IMR-90 (cell line): ENCODE data around the gene TIMM44. TPM values are rescaled to one million over a fixed set of nuclear protein-coding genes. Genes with fewer than 3 reads are reported as not detected.

Experiments
- ATAC-seq: fragments of 200-7000 bp; cut with Tn5 transposase; 2 replicates; pipeline ENCODE4 v1.9.1; 2020; ENCODE audit warnings: low read depth, mild to moderate bottlenecking, moderate library complexity
- BruUV-seq: library from RNA; stranded (reverse); fragments of 400-500 nt; replicated peaks from 2 replicates; lab custom pipeline; 2021; lab: Mats Ljungman, UMichigan
- CTCF ChIA-PET: fragments of 300-600 bp; formaldehyde crosslinking; extraction: SDS; loops from one replicate; lab custom pipeline; 2021; ENCODE audit warnings: antibody characterized with exemption; lab: Yijun Ruan, JAX
- POLR2A ChIA-PET: fragments of 300-600 bp; sonication (Branson Sonifier 250); formaldehyde crosslinking; loops from one replicate; lab custom pipeline; 2022; ENCODE audit warnings: antibody characterized with exemption; ENCODE audit not compliant: unreplicated experiment; lab: Charles Lee
- DNase-seq: peaks from one replicate; pipeline ENCODE4 v3.0.0; 2013
- H2AFZ ChIP-seq: replicated peaks from 2 replicates; pipeline ENCODE3; 2013; ENCODE audit warnings: low read length, mild to moderate bottlenecking; ENCODE audit not compliant: poor library complexity
- H2AK5ac ChIP-seq: 2 replicates; pipeline ENCODE4 v1.6.1; 2013; ENCODE audit warnings: low read depth, low read length, inconsistent platforms
- H2AK9ac ChIP-seq: replicated peaks from 2 replicates; pipeline ENCODE3; 2013; ENCODE audit warnings: mild to moderate bottlenecking, low read depth, low read length, moderate library complexity; ENCODE audit not compliant: poor library complexity
- H2BK120ac ChIP-seq: 2 replicates; pipeline ENCODE4 v1.6.1; 2013; ENCODE audit warnings: low read depth, low read length, inconsistent platforms
- H2BK15ac ChIP-seq: 3 replicates; pipeline ENCODE4 v1.6.1; 2013; ENCODE audit warnings: low read depth, low read length, inconsistent platforms
- H2BK20ac ChIP-seq: 2 replicates; pipeline ENCODE4 v1.6.1; 2013; ENCODE audit warnings: low read depth, mild to moderate bottlenecking, inconsistent platforms, low read length, moderate library complexity
- H2BK5ac ChIP-seq: 2 replicates; pipeline ENCODE4 v1.6.1; 2013; ENCODE audit warnings: mild to moderate bottlenecking, low read depth, low read length, inconsistent platforms; ENCODE audit not compliant: poor library complexity, severe bottlenecking
- H3K14ac ChIP-seq: replicated peaks from 2 replicates; pipeline ENCODE4 v1.6.1; 2013; ENCODE audit warnings: low read depth, low read length, inconsistent platforms
- H3K18ac ChIP-seq: 2 replicates; pipeline ENCODE4 v1.6.1; 2013; ENCODE audit warnings: low read depth, low read length, control low read depth
- H3K23ac ChIP-seq: 2 replicates; pipeline ENCODE4 v1.6.1; 2013; ENCODE audit warnings: low read depth, low read length, inconsistent platforms
- H3K27ac ChIP-seq: 2 replicates; pipeline ENCODE4 v1.5.1; 2013; ENCODE audit warnings: mild to moderate bottlenecking, control low read depth, low read length; ENCODE audit not compliant: insufficient read depth
- H3K27me3 ChIP-seq: 2 replicates; pipeline ENCODE4 v1.6.1; 2013; ENCODE audit warnings: low read length; ENCODE audit not compliant: control insufficient read depth, insufficient read depth
- H3K36me3 ChIP-seq: 2 replicates; pipeline ENCODE4 v1.6.1; 2013; ENCODE audit warnings: low read length, mixed read lengths; ENCODE audit not compliant: control insufficient read depth, insufficient read depth
- H3K4ac ChIP-seq: 2 replicates; pipeline ENCODE4 v1.6.1; 2013; ENCODE audit warnings: low read depth, low read length, inconsistent platforms
- H3K4me1 ChIP-seq: 2 replicates; pipeline ENCODE4 v1.6.1; 2013; ENCODE audit warnings: low read length, mixed read lengths; ENCODE audit not compliant: control insufficient read depth, insufficient read depth
- H3K4me2 ChIP-seq: 2 replicates; pipeline ENCODE4 v1.6.1; 2013; ENCODE audit warnings: low read depth, mild to moderate bottlenecking, control low read depth, low read length, moderate library complexity
- H3K4me3 ChIP-seq: 2 replicates; pipeline ENCODE4 v1.5.1; 2013; ENCODE audit warnings: low read depth, mild to moderate bottlenecking, control low read depth, low read length, moderate library complexity; ENCODE audit not compliant: insufficient read depth
- H3K56ac ChIP-seq: 2 replicates; pipeline ENCODE4 v1.6.1; 2013; ENCODE audit warnings: low read length, inconsistent platforms; ENCODE audit not compliant: insufficient read depth; ENCODE audit errors: extremely low read depth
- H3K79me1 ChIP-seq, 2 experiments: 2 replicates each; pipeline ENCODE4 v1.6.1; 2013; ENCODE audit warnings: low read length in 2 of 2, inconsistent platforms in 1 of 2, low read depth in 1 of 2
- H3K9ac ChIP-seq: 2 replicates; pipeline ENCODE4 v1.6.1; 2013; ENCODE audit warnings: low read depth, low read length, control low read depth
- H3K9me1 ChIP-seq: 2 replicates; pipeline ENCODE4 v1.6.1; 2013; ENCODE audit warnings: low read length, inconsistent platforms; ENCODE audit not compliant: insufficient read depth
- H3K9me3 ChIP-seq: 2 replicates; pipeline ENCODE4 v1.6.1; 2013; ENCODE audit warnings: low read length; ENCODE audit not compliant: control insufficient read depth, insufficient read depth
- H4K20me1 ChIP-seq: 2 replicates; pipeline ENCODE4 v1.6.1; 2013; ENCODE audit warnings: low read length, inconsistent platforms; ENCODE audit not compliant: insufficient read depth
- H4K5ac ChIP-seq: 2 replicates; pipeline ENCODE4 v1.6.1; 2013; ENCODE audit warnings: mild to moderate bottlenecking, low read depth, low read length, control low read depth
- H4K8ac ChIP-seq, 2 experiments: 2 replicates each; pipeline ENCODE4 v1.6.1; 2013; ENCODE audit warnings: low read depth in 2 of 2, low read length in 2 of 2, control low read depth in 1 of 2, inconsistent platforms in 1 of 2
- H4K91ac ChIP-seq: 2 replicates; pipeline ENCODE4 v1.6.1; 2013; ENCODE audit warnings: low read depth, low read length, inconsistent platforms; ENCODE audit not compliant: insufficient read depth
- ELK1 ChIP-seq: fragments of 150-350 bp; IDR thresholded peaks from 2 replicates; pipeline ENCODE4 v1.6.1; 2016; ENCODE audit warnings: low read depth, mild to moderate bottlenecking, low read length, moderate library complexity, borderline replicate concordance
- MXI1 ChIP-seq: IDR thresholded peaks from 2 replicates; pipeline ENCODE4 v1.6.1; 2012; ENCODE audit warnings: low read depth, mild to moderate bottlenecking, low read length, moderate library complexity, borderline replicate concordance
- RCOR1 ChIP-seq: IDR thresholded peaks from 2 replicates; pipeline ENCODE4 v1.6.1; 2012; ENCODE audit warnings: mild to moderate bottlenecking, low read length, improper control_type of control experiment; ENCODE audit not compliant: insufficient replicate concordance
- RFX5 ChIP-seq: IDR thresholded peaks from 2 replicates; pipeline ENCODE4 v1.8.0; 2012; ENCODE audit warnings: low read depth, mild to moderate bottlenecking, low read length, moderate library complexity
- USF2 ChIP-seq: fragments of 150-350 bp; IDR thresholded peaks from 2 replicates; pipeline ENCODE4 v1.6.1; 2017; ENCODE audit warnings: mild to moderate bottlenecking, antibody characterized with exemption, low read length, low read depth
- WGBS, 2 experiments: methylation state at CpG; one replicate each; pipeline versions ENCODE4 v1.1.5 to v1.1.7; 2013; ENCODE audit warnings: missing lambda C conversion rate in 2 of 2; ENCODE audit not compliant: insufficient read length in 1 of 2; ENCODE audit errors: extremely low coverage in 2 of 2; 5-methylcytosine and 5-hydroxymethylcytosine counted together
- dilution Hi-C: fragments of 300-500 bp; cut with HindIII; formaldehyde crosslinking; loops from one replicate; pipeline ENCODE4 v1.14.3; 2018; ENCODE audit warnings: low sequenced_read_pairs; ENCODE audit not compliant: unreplicated experiment
- in situ Hi-C: fragments of 300-500 bp; cut with MboI; formaldehyde crosslinking; loops from 3 replicates; pipeline ENCODE4 v1.14.3; 2019; ENCODE audit warnings: low sequenced_read_pairs, inconsistent platforms, mixed read lengths
- intact Hi-C: fragments of 100-400 bp; cut with micrococcal nuclease; formaldehyde crosslinking; loops from 2 replicates; pipeline ENCODE4 v1.10.0; 2022
- polyA plus RNA-seq, 3 experiments: library from polyadenylated mRNA; depleted of rRNA; stranded (reverse); fragments of >200 nt; gene quantifications; 2 replicates each; pipeline ENCODE4 v1.2.3, GENCODE V29; 2012; ENCODE audit warnings: low replicate concordance in 1 of 3
- total RNA-seq: library from RNA; depleted of rRNA; stranded (reverse); fragments of >200 nt; gene quantifications from 2 replicates; pipeline ENCODE4 v1.2.3, GENCODE V29; 2012

The TIMM44 gene
- total and polyA plus RNA-seq, 2 of the 4 experiments (the other 2 are of a cell fraction), result 37.6 to 52.3 TPM

GRCh38 chr19:7969555-7969939 lies 26.1 kb upstream of the TIMM44 start:
- ChIA-PET CTCF (no interaction called here), POLR2A (no interaction called here)
- in situ Hi-C loops, result no loop called here
- no peak for ATAC-seq
- Histone ChIP-seq H3K4me1 (no peaks in the 10 kb centered on the region), H3K27ac (no peak overlapping the region), H3K14ac (no peak overlapping the region), H4K20me1 (peaks cover 22% of the 10 kb centered on the region), H3K4me2 (no peak overlapping the region), H2BK15ac (no peak overlapping the region), H3K9ac (no peak overlapping the region), H2AK9ac (no peak overlapping the region), H2AK5ac (no peak overlapping the region; the same call in 1 of the 2 replicates), H3K4me3 (no peak overlapping the region), H3K9me3 (no peaks in the 10 kb centered on the region), H3K36me3 (peaks cover 63% of the 10 kb centered on the region), H4K91ac (no peak overlapping the region), H3K27me3 (no peaks in the 10 kb centered on the region), H4K8ac (no peak overlapping the region), H2BK5ac (no peak overlapping the region), H3K9me1 (no peaks in the 10 kb centered on the region), H2BK120ac (no peak overlapping the region), H2BK20ac (no peak overlapping the region), H3K4ac (no peak overlapping the region), H3K23ac (no peak overlapping the region), H2AFZ (no peak overlapping the region), H4K5ac (no peak overlapping the region), H3K79me1 (peaks cover 13 to 28% of the 10 kb centered on the region in 2 experiments; a peak in 3 of 4 replicates), H3K18ac (no peak overlapping the region), H3K56ac (no peak overlapping the region)
- 90% methylated on average over 10 of the region's 11 CpGs; no CpG with 5 or more reads in 1 of the 2 experiments for WGBS, 2 experiments
- no peak for DNase-seq
- TF ChIP-seq MXI1 (no peak), RFX5 (no peak), RCOR1 (no peak), USF2 (no peak), ELK1 (no peak)
- dilution Hi-C loops, result no loop called here
- BruUV-seq, result no TSS peak
- intact Hi-C loops, result no loop called here
